GM12801 (cell line): Measurements from ENCODE around the gene LSMEM2.

Experiments
- CTCF ChIP-seq: IDR thresholded peaks from one replicate; pipeline ENCODE4 v1.5.1; 2011; ENCODE audit warnings: control low read depth; ENCODE audit not compliant: insufficient read length; ENCODE audit errors: extremely low read depth

Gene LSMEM2

GRCh38 chr3:50296721-50297383 is 18.0 kb downstream of the LSMEM2 start:
- no peak for TF ChIP-seq CTCF

- no peak for TF ChIP-seq CTCF
These were observed 18.5 kb downstream of the LSMEM2 start for GRCh38 chr3:50297384-50297775.

GRCh38 chr3:50297896-50298725 is 19.2 kb downstream of the LSMEM2 start:
- TF ChIP-seq CTCF, result no peak

- TF ChIP-seq CTCF, result no peak
These were observed 20.1 kb downstream of the LSMEM2 start, which contains the start of the genes HYAL3 and NAA80 for GRCh38 chr3:50298836-50299637. Gene HYAL3 (minus strand): TSS chr3:50299405. CDS start chr3:50295602, 3,803 bp downstream. Gene NAA80 (minus strand): TSS chr3:50299405. CDS start chr3:50297463, 1,942 bp downstream.

- TF ChIP-seq CTCF, result no peak
These were observed 20.7 kb downstream of the LSMEM2 start for GRCh38 chr3:50299638-50299928.

- TF ChIP-seq CTCF, result no peak
These were observed 21.2 kb downstream of the LSMEM2 start for GRCh38 chr3:50299929-50300680.
